ENCODE data around the gene PEX7.
"Not testable (repeated sequence)": the region's sequence is repeated elsewhere in the genome, so short reads cannot be mapped to it uniquely, and the experiment has no call there.

Gene PEX7

GRCh38 chr6:136831873-136832562, 9.6 kb downstream of the PEX7 start:
- in situ Hi-C loops (cut with MboI; ENCODE audit: low sequenced_read_pairs): loop anchor here (25.0 kb wide), 1 partner anchor 805 kb away; no protein-coding TSS in a partner anchor
- Histone ChIP-seq H3K4me3 (no peak overlapping the region), H3K27me3 (ENCODE audit: low read depth) (no peaks in the 10 kb centered on the region), H3K9me3 (peaks cover 14% of the 10 kb centered on the region), H3K36me3 (replicated peaks) (peaks cover 16% of the 10 kb centered on the region), H3K4me1 (peaks cover 16% of the 10 kb centered on the region)
- DNase-seq (ENCODE audit: low spot score in 2 of 2): no peak

GRCh38 chr6:136840276-136841001, 18.0 kb downstream of the PEX7 start:
- no peaks in the 10 kb centered on the region for H3K9me3 ChIP-seq
- no peak for DNase-seq (ENCODE audit: low spot score in 2 of 2)
- in situ Hi-C loops (cut with MboI; ENCODE audit: low sequenced_read_pairs): loop anchor here (25.0 kb wide), 1 partner anchor 797 kb away; no protein-coding TSS in a partner anchor
- H3K4me3 ChIP-seq: no peak overlapping the region
- H3K4me1 ChIP-seq: no peaks in the 10 kb centered on the region
- no peaks in the 10 kb centered on the region; the same call in 1 of the 2 replicates for H3K36me3 ChIP-seq (replicated peaks)
- H3K27me3 ChIP-seq (ENCODE audit: low read depth): no peaks in the 10 kb centered on the region

- H3K36me3 ChIP-seq (replicated peaks): no peaks in the 10 kb centered on the region; the same call in 1 of the 2 replicates
- H3K4me1 ChIP-seq: no peaks in the 10 kb centered on the region
- H3K4me3 ChIP-seq: no peak overlapping the region
- in situ Hi-C loops (cut with MboI; ENCODE audit: low sequenced_read_pairs): loop anchor here (25.0 kb wide), 1 partner anchor 794 kb away; no protein-coding TSS in a partner anchor
- no peak for DNase-seq (ENCODE audit: low spot score in 2 of 2)
- H3K9me3 ChIP-seq: no peaks in the 10 kb centered on the region
- H3K27me3 ChIP-seq (ENCODE audit: low read depth): no peaks in the 10 kb centered on the region
Observed at GRCh38 chr6:136843210-136843609, 20.8 kb downstream of the PEX7 start.

GRCh38 chr6:136846046-136846445, 23.7 kb downstream of the PEX7 start:
- no peaks in the 10 kb centered on the region for H3K36me3 ChIP-seq (replicated peaks)
- no peak overlapping the region for H3K4me3 ChIP-seq
- no peaks in the 10 kb centered on the region for H3K27me3 ChIP-seq (ENCODE audit: low read depth)
- no peaks in the 10 kb centered on the region for H3K4me1 ChIP-seq
- H3K9me3 ChIP-seq: no peaks in the 10 kb centered on the region
- in situ Hi-C loops (cut with MboI; ENCODE audit: low sequenced_read_pairs): loop anchor here (25.0 kb wide), 1 partner anchor 791 kb away; no protein-coding TSS in a partner anchor
- DNase-seq (ENCODE audit: low spot score in 2 of 2): peak; percentile 34 to 65

GRCh38 chr6:136846477-136846876, 24.1 kb downstream of the PEX7 start:
- H3K9me3 ChIP-seq; H3K36me3 ChIP-seq (replicated peaks); H3K4me1 ChIP-seq; DNase-seq (ENCODE audit: low spot score in 2 of 2); H3K4me3 ChIP-seq; H3K27me3 ChIP-seq (ENCODE audit: low read depth): not testable (repeated sequence)
- in situ Hi-C loops (cut with MboI; ENCODE audit: low sequenced_read_pairs): loop anchor here (25.0 kb wide), 1 partner anchor 791 kb away; no protein-coding TSS in a partner anchor

GRCh38 chr6:136849979-136850563, 27.7 kb downstream of the PEX7 start:
- not testable (repeated sequence) for H3K9me3 ChIP-seq; H3K27me3 ChIP-seq (ENCODE audit: low read depth); H3K36me3 ChIP-seq (replicated peaks); DNase-seq (ENCODE audit: low spot score in 2 of 2); H3K4me3 ChIP-seq; H3K4me1 ChIP-seq
- in situ Hi-C loops (cut with MboI; ENCODE audit: low sequenced_read_pairs): loop anchor here (25.0 kb wide), 1 partner anchor 787 kb away; no protein-coding TSS in a partner anchor

GRCh38 chr6:136859430-136859829, 37.0 kb downstream of the PEX7 start:
- Histone ChIP-seq H3K27me3 (ENCODE audit: low read depth) (no peaks in the 10 kb centered on the region), H3K36me3 (replicated peaks) (no peaks in the 10 kb centered on the region; the same call in 1 of the 2 replicates), H3K9me3 (no peaks in the 10 kb centered on the region), H3K4me3 (no peak overlapping the region), H3K4me1 (no peaks in the 10 kb centered on the region)
- in situ Hi-C loops (cut with MboI; ENCODE audit: low sequenced_read_pairs): no loop called here
- no peak for DNase-seq (ENCODE audit: low spot score in 2 of 2)

GRCh38 chr6:136860043-136860442, 37.7 kb downstream of the PEX7 start:
- Histone ChIP-seq H3K4me1 (no peaks in the 10 kb centered on the region), H3K27me3 (ENCODE audit: low read depth) (no peaks in the 10 kb centered on the region), H3K36me3 (replicated peaks) (no peaks in the 10 kb centered on the region; the same call in 1 of the 2 replicates), H3K4me3 (no peak overlapping the region), H3K9me3 (no peaks in the 10 kb centered on the region)
- DNase-seq (ENCODE audit: low spot score in 2 of 2): no peak
- in situ Hi-C loops (cut with MboI; ENCODE audit: low sequenced_read_pairs): no loop called here

- DNase-seq (ENCODE audit: low spot score in 2 of 2): no peak
- Histone ChIP-seq H3K4me3 (no peak overlapping the region), H3K27me3 (ENCODE audit: low read depth) (no peaks in the 10 kb centered on the region), H3K36me3 (replicated peaks) (no peaks in the 10 kb centered on the region; the same call in 1 of the 2 replicates), H3K4me1 (no peaks in the 10 kb centered on the region), H3K9me3 (no peaks in the 10 kb centered on the region)
- in situ Hi-C loops (cut with MboI; ENCODE audit: low sequenced_read_pairs): no loop called here
Observed at GRCh38 chr6:136862662-136863061, 40.3 kb downstream of the PEX7 start.

- in situ Hi-C loops (cut with MboI; ENCODE audit: low sequenced_read_pairs): no loop called here
- no peaks in the 10 kb centered on the region for H3K9me3 ChIP-seq
Observed at GRCh38 chr6:136863752-136864151, 41.4 kb downstream of the PEX7 start.

GRCh38 chr6:136864676-136865075, 42.3 kb downstream of the PEX7 start:
- in situ Hi-C loops (cut with MboI; ENCODE audit: low sequenced_read_pairs): no loop called here
- Histone ChIP-seq H3K27me3 (ENCODE audit: low read depth) (no peaks in the 10 kb centered on the region), H3K36me3 (replicated peaks) (no peaks in the 10 kb centered on the region; the same call in 1 of the 2 replicates), H3K4me1 (no peaks in the 10 kb centered on the region), H3K4me3 (no peak overlapping the region), H3K9me3 (no peaks in the 10 kb centered on the region)
- no peak for DNase-seq (ENCODE audit: low spot score in 2 of 2)

More at GRCh38 chr6:136863752-136864151, 41.4 kb downstream of the PEX7 start:
- Histone ChIP-seq H3K4me3 (no peak overlapping the region), H3K4me1 (no peaks in the 10 kb centered on the region), H3K36me3 (replicated peaks) (no peaks in the 10 kb centered on the region; the same call in 1 of the 2 replicates), H3K27me3 (ENCODE audit: low read depth) (no peaks in the 10 kb centered on the region)
- no peak for DNase-seq (ENCODE audit: low spot score in 2 of 2)

- H3K9me3 ChIP-seq: no peaks in the 10 kb centered on the region
- H3K36me3 ChIP-seq (replicated peaks): no peaks in the 10 kb centered on the region; the same call in 1 of the 2 replicates
- no peaks in the 10 kb centered on the region for H3K27me3 ChIP-seq (ENCODE audit: low read depth)
- DNase-seq (ENCODE audit: low spot score in 2 of 2): no peak
- no peaks in the 10 kb centered on the region for H3K4me1 ChIP-seq
- in situ Hi-C loops (cut with MboI; ENCODE audit: low sequenced_read_pairs): no loop called here
- no peak overlapping the region for H3K4me3 ChIP-seq
Observed at GRCh38 chr6:136866872-136867416, 44.6 kb downstream of the PEX7 start.

GRCh38 chr6:136869451-136869850, 47.1 kb downstream of the PEX7 start:
- H3K9me3 ChIP-seq: peaks cover 3% of the 10 kb centered on the region; the same call in 1 of the 2 replicates
- in situ Hi-C loops (cut with MboI; ENCODE audit: low sequenced_read_pairs): no loop called here
- no peaks in the 10 kb centered on the region; the same call in none of the 2 replicates for H3K36me3 ChIP-seq (replicated peaks)
- no peak overlapping the region for H3K4me3 ChIP-seq
- no peaks in the 10 kb centered on the region for H3K27me3 ChIP-seq (ENCODE audit: low read depth)
- no peaks in the 10 kb centered on the region for H3K4me1 ChIP-seq
- no peak for DNase-seq (ENCODE audit: low spot score in 2 of 2)

All from HAP-1 (cell line).